ENCODE results near the gene PRDX6.
"Not testable (repeated sequence)": the region's sequence is repeated elsewhere in the genome, so short reads cannot be mapped to it uniquely, and the experiment has no call there.

PRDX6 gene

GRCh38 chr1:173477286-173478093 is at the start of gene PRDX6:
Gene PRDX6, plus strand, starts transcription at chr1:173477335. Its CDS starts 63 bp downstream, at chr1:173477398.
- DNase-seq (ENCODE audit: low read depth): no peak

DNA sequence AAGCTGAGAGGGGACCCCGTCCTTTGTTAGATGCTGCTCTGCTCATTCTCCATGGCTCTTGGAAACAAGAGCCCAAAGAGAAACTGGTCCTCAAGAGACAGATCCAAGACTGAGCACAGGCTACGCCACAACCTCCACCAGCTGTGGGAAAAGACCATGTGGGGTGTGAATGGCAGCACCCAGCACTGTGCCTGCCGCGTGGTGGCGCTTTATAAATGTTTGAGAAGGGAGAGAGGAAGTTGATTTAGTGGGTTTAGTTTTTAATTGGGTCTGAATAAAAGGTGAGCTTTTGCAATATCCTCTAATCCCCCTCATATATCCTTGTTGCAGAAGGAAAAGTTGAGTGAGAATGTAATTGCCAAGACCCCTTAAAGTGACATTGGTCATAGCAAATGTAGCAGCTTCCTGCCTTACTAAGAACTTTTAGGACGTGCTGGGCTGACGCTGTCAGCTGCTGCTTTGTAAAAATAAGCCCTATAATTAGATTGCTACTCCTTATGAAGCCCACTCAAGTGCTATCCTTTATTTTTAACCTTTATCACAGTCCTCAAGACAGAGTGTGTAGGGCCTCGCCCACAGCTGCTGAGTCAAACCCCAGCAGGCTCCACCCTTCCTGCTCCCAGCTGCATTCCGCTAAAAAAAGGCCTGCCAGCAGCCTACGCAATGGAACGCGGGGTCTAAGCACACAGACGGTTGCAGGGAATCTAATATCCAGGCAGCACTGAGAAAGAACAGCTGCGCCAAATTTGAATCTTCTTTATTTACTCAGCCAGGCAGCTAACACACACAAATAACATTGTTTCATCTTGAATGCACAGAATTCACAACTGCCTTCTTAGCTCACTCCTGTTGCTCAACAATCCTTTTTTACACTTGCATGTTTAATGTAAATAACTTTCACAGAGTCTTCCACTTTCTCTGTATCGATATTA is 47.4 kb upstream of the PRDX6 start:
- DNase-seq (ENCODE audit: low read depth): peak; percentile 21

GRCh38 chr1:173430677-173431303 is 46.3 kb upstream of the PRDX6 start:
- no peak for DNase-seq (ENCODE audit: low read depth)

DNA sequence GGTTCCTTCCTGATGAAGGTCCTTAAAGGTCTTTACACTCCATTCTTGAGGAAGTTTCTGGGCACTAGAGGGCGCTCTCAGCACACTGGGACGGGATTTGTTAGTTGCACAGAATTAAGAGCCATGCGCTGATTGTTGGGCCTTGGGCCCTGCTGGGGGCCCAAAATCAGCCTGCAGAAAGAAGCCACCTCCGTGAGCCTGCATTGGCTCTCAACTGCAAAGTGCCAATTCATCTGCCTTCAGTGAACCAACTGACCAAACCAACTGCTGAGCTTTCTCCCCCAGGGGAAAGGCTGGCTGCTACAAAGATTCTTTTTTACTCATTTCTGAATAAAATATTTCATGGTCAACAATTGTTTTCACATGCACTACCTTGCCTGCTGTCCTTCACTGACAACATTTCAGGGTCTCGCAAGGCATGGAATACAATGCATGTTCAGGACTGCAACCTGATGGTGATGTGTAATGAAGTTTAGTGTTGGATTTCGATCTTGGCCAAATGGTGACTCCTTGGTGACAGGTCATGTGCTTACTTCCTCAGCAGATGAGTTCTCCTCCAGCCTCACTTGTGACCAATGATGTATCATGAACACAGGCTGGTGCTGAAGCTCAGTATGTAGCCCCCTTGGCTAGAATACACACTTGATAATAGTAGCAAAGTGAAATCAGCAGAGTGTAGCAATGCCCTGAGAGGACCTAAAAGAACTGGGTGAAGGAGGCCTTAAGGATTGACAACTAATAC is 45.7 kb upstream of the PRDX6 start:
- DNase-seq (ENCODE audit: low read depth): peak; percentile 55

GRCh38 chr1:173432331-173432730 is 44.8 kb upstream of the PRDX6 start:
- DNase-seq (ENCODE audit: low read depth): no peak

DNA sequence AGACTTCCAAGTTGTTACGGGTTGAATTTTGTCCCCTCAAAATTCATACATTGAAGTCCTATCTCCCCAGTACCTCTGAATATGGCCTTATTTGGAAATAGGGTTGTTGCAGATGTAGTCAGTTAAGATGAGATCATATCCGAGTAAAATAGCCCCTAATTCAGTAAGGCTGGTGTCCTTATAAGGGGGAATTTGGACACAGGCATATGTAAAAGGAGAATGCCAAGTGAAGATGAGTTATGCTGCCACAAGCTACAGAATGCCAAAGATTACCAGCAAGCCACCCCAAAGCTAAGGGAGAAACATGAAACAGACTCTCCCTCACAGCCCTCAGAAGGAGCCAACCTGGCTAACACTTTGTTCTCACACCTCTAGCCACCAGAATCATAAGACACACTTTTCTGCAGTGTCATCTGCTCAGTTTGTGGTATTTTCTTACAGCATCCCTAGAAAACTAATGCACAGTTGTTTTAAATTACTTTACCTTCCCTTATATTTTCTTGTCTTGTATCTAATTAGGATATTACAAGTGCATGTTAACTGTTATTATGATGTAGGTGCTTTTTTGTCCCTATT is 43.3 kb upstream of the PRDX6 start:
- no peak for DNase-seq (ENCODE audit: low read depth)

- DNase-seq (ENCODE audit: low read depth): no peak
These were observed 40.2 kb upstream of the PRDX6 start for GRCh38 chr1:173436841-173437428.

- no peak for DNase-seq (ENCODE audit: low read depth)
These were observed 38.5 kb upstream of the PRDX6 start for GRCh38 chr1:173438675-173439074.

GRCh38 chr1:173440430-173440829 is 36.7 kb upstream of the PRDX6 start:
- DNase-seq (ENCODE audit: low read depth): no peak

GRCh38 chr1:173444757-173445156 is 32.4 kb upstream of the PRDX6 start:
- DNase-seq (ENCODE audit: low read depth): no peak

DNA sequence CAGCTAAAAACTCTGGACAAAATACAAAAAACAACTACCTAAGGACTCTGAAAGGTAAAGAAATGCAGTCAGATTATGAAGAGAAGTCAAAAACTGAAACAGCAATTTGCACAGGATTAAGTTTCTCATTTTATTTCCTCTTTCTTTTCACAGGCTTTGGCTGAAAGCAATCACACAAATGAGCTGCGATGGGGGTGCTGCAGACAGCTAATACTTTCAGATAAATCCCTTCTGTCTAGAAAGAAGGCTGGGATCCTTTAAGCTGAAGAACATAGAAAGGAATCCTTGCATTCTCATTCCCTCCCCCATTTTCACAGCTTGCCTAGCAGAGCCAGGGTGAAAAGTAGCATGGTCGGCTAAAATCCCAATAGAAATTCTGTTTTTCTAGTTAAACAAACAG is 32.0 kb upstream of the PRDX6 start:
- DNase-seq (ENCODE audit: low read depth): no peak

DNA sequence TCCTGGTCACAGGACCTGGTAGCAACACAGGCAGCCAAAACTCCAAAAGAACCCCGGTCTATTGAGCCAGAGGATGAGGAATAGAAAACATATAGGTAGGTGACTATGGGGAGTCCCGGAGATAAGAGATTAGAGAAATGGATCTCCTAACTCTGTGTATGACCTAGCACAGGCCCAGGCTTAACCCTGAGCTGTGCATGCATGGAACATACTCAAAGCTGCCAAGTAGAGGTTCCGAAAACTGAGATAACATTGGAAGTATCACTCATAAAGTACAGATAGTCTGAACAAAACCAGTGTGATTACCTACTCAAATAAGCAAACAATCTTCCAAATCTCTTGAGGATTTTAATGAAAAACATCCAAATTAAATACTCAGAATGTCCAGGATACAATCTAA is 31.5 kb upstream of the PRDX6 start:
- DNase-seq (ENCODE audit: low read depth): no peak

- DNase-seq (ENCODE audit: low read depth): no peak
These were observed 29.9 kb upstream of the PRDX6 start for GRCh38 chr1:173447224-173447623.

DNA sequence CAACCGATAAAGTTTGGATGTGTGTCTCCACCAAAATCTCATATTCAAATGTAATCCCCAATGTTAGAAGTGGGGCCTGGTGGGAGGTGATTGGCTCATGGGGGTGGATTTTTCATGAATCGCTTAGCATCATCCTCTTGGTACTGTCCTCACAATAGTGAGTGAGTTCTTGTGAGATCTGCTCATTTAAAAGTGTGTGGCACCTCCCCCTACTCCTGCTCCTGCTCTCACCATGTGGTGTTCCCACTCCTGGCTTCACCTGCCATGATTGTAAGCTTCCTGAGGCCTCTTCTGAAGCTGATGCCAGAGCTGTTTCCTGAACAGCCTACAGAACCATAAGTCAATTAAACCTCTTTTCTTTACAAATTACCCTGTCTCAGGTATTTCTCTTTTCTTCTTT is 28.2 kb upstream of the PRDX6 start:
- no peak for DNase-seq (ENCODE audit: low read depth)

GRCh38 chr1:173451981-173452380 is 25.2 kb upstream of the PRDX6 start:
- no peak for DNase-seq (ENCODE audit: low read depth)

DNA sequence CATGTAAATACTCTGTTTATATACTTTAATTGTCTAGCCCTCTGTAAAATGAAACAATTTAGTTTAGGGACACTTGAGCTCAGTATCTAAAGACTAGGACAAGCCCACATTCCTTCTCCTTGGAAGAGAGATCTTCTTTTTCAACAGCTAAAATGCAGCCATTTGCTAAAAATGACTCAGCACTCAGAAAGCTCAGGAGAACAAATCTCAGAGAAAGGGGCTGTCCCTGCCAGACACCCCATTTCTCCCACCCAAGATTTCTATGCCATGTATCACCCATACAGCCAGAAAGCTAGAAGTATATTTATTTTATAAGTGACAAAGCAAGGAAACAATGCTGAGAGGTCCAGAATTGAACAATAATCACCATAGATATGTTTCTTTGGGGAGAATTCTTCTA is 23.2 kb upstream of the PRDX6 start:
- no peak for DNase-seq (ENCODE audit: low read depth)

DNA sequence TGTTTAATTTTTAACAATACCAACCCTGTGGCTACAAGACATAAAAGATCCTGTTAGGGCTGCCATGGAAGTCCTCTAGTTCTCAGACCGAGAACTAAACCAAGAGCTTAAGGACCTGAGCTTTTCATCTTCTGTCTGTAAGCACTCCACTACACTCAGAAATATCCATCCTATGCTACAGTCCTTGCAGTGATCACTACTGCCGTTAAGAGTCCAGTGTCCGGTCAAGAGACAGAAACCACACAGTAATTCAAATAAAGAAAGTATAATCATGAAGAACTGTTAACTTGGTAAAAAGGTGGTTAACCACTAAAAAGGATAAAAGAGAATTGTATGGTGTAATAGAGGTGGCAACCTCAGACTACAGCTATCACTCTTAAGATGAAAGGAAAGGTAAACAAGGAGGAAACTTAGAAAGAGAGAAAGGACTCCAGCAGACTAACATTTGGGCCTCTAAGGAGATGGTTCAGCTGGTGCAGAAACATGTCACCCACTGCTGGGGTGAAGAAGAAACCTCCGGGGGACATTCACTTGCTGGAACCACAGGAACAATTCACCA is 22.1 kb upstream of the PRDX6 start:
- DNase-seq (ENCODE audit: low read depth): no peak

- DNase-seq (ENCODE audit: low read depth): no peak
These were observed 17.2 kb upstream of the PRDX6 start for GRCh38 chr1:173459885-173460284.

- DNase-seq (ENCODE audit: low read depth): not testable (repeated sequence)
These were observed 14.5 kb upstream of the PRDX6 start for GRCh38 chr1:173462666-173463065.

DNA sequence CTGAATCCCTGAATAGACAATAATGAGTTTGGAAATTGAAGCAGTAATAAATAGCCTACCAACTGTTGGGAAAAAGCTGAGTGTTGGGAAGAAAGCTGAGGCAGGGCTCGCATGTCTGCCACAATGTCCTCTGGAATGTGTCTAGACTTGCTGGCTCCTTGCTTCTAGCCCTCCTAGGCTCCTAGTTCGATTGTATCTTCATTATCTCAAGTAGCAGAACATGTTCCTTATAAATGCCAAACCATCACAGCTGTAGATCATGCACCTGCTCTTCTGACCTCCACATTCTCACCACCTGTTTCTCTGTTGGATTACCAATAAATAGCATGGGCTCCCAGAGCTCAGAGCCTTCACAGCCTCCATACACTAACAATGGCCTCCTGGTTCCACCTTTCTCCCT is 12.9 kb upstream of the PRDX6 start:
- DNase-seq (ENCODE audit: low read depth): not testable (repeated sequence)

- DNase-seq (ENCODE audit: low read depth): no peak
These were observed 9.7 kb upstream of the PRDX6 start for GRCh38 chr1:173467426-173467825.
